ENCODE data around the gene LRRK2. TPM values are rescaled to one million over a fixed set of nuclear protein-coding genes. Genes with fewer than 3 reads are reported as not detected.
"Not testable (repeated sequence)": the region's sequence is repeated elsewhere in the genome, so short reads cannot be mapped to it uniquely, and the experiment has no call there.

The LRRK2 gene
- total and polyA plus RNA-seq, 10 of the 15 experiments (the other 5 are each of a cell fraction or from before 2014, with no cell fraction given): 0.80 to 32.6 (median 1.4) TPM

GRCh38 chr12:40248585-40249297 lies 23.9 kb downstream of the LRRK2 start:
- H3K27me3 ChIP-seq (replicated peaks in 1 of 2; ENCODE audit: control insufficient read depth in 2 of 2, insufficient read depth in 2 of 2, low read length in 1 of 2): no peaks in the 10 kb centered on the region
- TF ChIP-seq KDM1A (IDR thresholded peaks at IDR 0.05; ENCODE audit: borderline replicate concordance) (no peak), DPF2 (IDR thresholded peaks at IDR 0.05) (0 out of 2 replicates have a peak, but pooled peaks have one; percentile 34), SPI1 (IDR thresholded peaks at IDR 0.05; ENCODE audit: borderline replicate concordance, insufficient read depth, low read depth, low read length) (peak; percentile 61), ZNF384 (IDR thresholded peaks at IDR 0.05; ENCODE audit: borderline replicate concordance, low read depth, low read length) (peak; percentile 6; the same call in 1 of the 2 replicates), MTA2 (IDR thresholded peaks at IDR 0.05; ENCODE audit: low read depth) (0 out of 2 replicates have a peak, but pooled peaks have one; percentile 24), IRF5 (IDR thresholded peaks at IDR 0.05; ENCODE audit: borderline replicate concordance) (no peak), IKZF1 (conservative IDR thresholded peaks at IDR 0.05) (0 out of 2 replicates have a peak, but pooled peaks have one; percentile 27), SUZ12 (IDR thresholded peaks at IDR 0.05; ENCODE audit: unreplicated experiment) (no peak)
- ChIA-PET CTCF (interaction anchor here (0.6 to 2.6 kb wide), 9 partner anchors 9 to 227 kb away, joined by 3 to 16 read pairs (median 4); no protein-coding TSS in a partner anchor), POLR2A (interaction anchor here (0.9 to 2.9 kb wide), 3 partner anchors 9 to 24 kb away, joined by 4 to 11 read pairs (median 6); partner anchors contain the start of gene LRRK2), SMC1A (ENCODE audit: uncharacterized antibody, unreplicated experiment) (interaction anchor here (0.8 to 3.6 kb wide), 27 partner anchors 9 to 131 kb away, joined by 3 to 48 read pairs (median 5); partner anchors contain the start of gene LRRK2), RAD21 (ENCODE audit: unreplicated experiment) (interaction anchor here (0.7 to 2.9 kb wide), 10 partner anchors 11 to 94 kb away, joined by 3 to 17 read pairs (median 6); partner anchors contain the start of gene LRRK2)
- no peak overlapping the region for H3K4me3 ChIP-seq
- no peak overlapping the region for H2AFZ ChIP-seq (ENCODE audit: control insufficient read depth, low read depth, low read length)
- 44% methylated on average over 4 of the region's 4 CpGs for WGBS (ENCODE audit: insufficient coverage, insufficient replicate concordance, low lambda C conversion rate, missing lambda C conversion rate)
- no peak overlapping the region for H3K9ac ChIP-seq (ENCODE audit: control insufficient read depth, insufficient read depth, low read length)
- intact Hi-C loops (cut with micrococcal nuclease; ENCODE audit: unreplicated experiment): no loop called here
- no peaks in the 10 kb centered on the region for H4K20me1 ChIP-seq (ENCODE audit: control insufficient read depth, insufficient read depth)
- FAIRE-seq (peak; percentile 23), ATAC-seq (peak; percentile 87), DNase-seq (ENCODE audit: low read depth, low spot score) (no peak)
- in situ Hi-C loops (cut with MboI): no loop called here
- no peaks in the 10 kb centered on the region; a peak in 1 of 4 replicates for H3K36me3 ChIP-seq (ENCODE audit: control insufficient read depth in 2 of 2, insufficient read depth in 2 of 2, low read length in 1 of 2)
- peaks cover 6% of the 10 kb centered on the region; the same call in 1 of the 2 replicates for H3K4me1 ChIP-seq (ENCODE audit: control insufficient read depth, insufficient read depth, low read length)
- no peak overlapping the region for H3K27ac ChIP-seq (ENCODE audit: control insufficient read depth, insufficient read depth)
- H3K4me2 ChIP-seq (ENCODE audit: control insufficient read depth, insufficient read depth): peak overlapping the region; percentile 25; the same call in 1 of the 2 replicates
- no TSS peak for BruUV-seq (replicated peaks)
- H3K9me3 ChIP-seq (replicated peaks; ENCODE audit: control insufficient read depth, insufficient read depth, low read length): no peaks in the 10 kb centered on the region; the same call in 2 of the 3 replicates
- no peaks in the 10 kb centered on the region for H3K79me2 ChIP-seq (ENCODE audit: control insufficient read depth, insufficient read depth, low read length)

GRCh38 chr12:40250652-40251051 lies 25.9 kb downstream of the LRRK2 start:
- POLR2A ChIA-PET: interaction anchor here (1.3 to 2.9 kb wide), 2 partner anchors 13 to 42 kb away, joined by 3 to 11 read pairs; no protein-coding TSS in a partner anchor
- 64% methylated on average over 3 of the region's 3 CpGs for WGBS (ENCODE audit: insufficient coverage, insufficient replicate concordance, low lambda C conversion rate, missing lambda C conversion rate)

More at GRCh38 chr12:40250652-40251051, 25.9 kb downstream of the LRRK2 start:
- H3K9ac ChIP-seq (ENCODE audit: control insufficient read depth, insufficient read depth, low read length); H2AFZ ChIP-seq (ENCODE audit: control insufficient read depth, low read depth, low read length); BruUV-seq (replicated peaks); H3K9me3 ChIP-seq (replicated peaks; ENCODE audit: control insufficient read depth, insufficient read depth, low read length); H3K27ac ChIP-seq (ENCODE audit: control insufficient read depth, insufficient read depth); H3K4me3 ChIP-seq; H3K27me3 ChIP-seq (replicated peaks in 1 of 2; ENCODE audit: control insufficient read depth in 2 of 2, insufficient read depth in 2 of 2, low read length in 1 of 2); DNase-seq (ENCODE audit: low read depth, low spot score); H4K20me1 ChIP-seq (ENCODE audit: control insufficient read depth, insufficient read depth); FAIRE-seq; H3K79me2 ChIP-seq (ENCODE audit: control insufficient read depth, insufficient read depth, low read length); H3K4me2 ChIP-seq (ENCODE audit: control insufficient read depth, insufficient read depth); ATAC-seq; H3K4me1 ChIP-seq (ENCODE audit: control insufficient read depth, insufficient read depth, low read length); H3K36me3 ChIP-seq (ENCODE audit: control insufficient read depth in 2 of 2, insufficient read depth in 2 of 2, low read length in 1 of 2); in situ Hi-C loops (cut with MboI); intact Hi-C loops (cut with micrococcal nuclease; ENCODE audit: unreplicated experiment): not testable (repeated sequence)
- CTCF ChIA-PET: interaction anchor here (0.7 to 2.6 kb wide), 6 partner anchors 7 to 100 kb away, joined by 3 to 13 read pairs (median 4); no protein-coding TSS in a partner anchor
- RAD21 ChIA-PET (ENCODE audit: unreplicated experiment): interaction anchor here (2.9 kb wide), 1 partner anchor 13 kb away, joined by 16 read pairs; no protein-coding TSS in a partner anchor
- SMC1A ChIA-PET (ENCODE audit: uncharacterized antibody, unreplicated experiment): interaction anchor here (1.1 to 3.6 kb wide), 8 partner anchors 10 to 63 kb away, joined by 4 to 48 read pairs (median 9); partner anchors contain the start of gene LRRK2
